Panc1 (cell line): Measurements from ENCODE around the gene PAK1IP1.

Experiments
- CTCF ChIP-seq: fragments of 450-650 bp; IDR thresholded peaks from 2 replicates; pipeline ENCODE4 v1.5.1; 2017; ENCODE audit warnings: mild to moderate bottlenecking
- POLR2AphosphoS5 ChIP-seq: IDR thresholded peaks from 2 replicates; pipeline ENCODE4 v1.6.1; 2012; ENCODE audit warnings: mild to moderate bottlenecking, low read depth, low read length, moderate library complexity

GRCh38 chr6:10725716-10726115, 30.9 kb downstream of the PAK1IP1 start:
- no peak for TF ChIP-seq CTCF
- no peak for TF ChIP-seq POLR2AphosphoS5
